Measurements from ENCODE around the gene TRAM1L1. TPM values are rescaled to one million over a fixed set of nuclear protein-coding genes. Genes with fewer than 3 reads are reported as not detected.

Gene TRAM1L1
- total RNA-seq, result 1 to 10 TPM; 2.3 to 4.9 TPM

DNA sequence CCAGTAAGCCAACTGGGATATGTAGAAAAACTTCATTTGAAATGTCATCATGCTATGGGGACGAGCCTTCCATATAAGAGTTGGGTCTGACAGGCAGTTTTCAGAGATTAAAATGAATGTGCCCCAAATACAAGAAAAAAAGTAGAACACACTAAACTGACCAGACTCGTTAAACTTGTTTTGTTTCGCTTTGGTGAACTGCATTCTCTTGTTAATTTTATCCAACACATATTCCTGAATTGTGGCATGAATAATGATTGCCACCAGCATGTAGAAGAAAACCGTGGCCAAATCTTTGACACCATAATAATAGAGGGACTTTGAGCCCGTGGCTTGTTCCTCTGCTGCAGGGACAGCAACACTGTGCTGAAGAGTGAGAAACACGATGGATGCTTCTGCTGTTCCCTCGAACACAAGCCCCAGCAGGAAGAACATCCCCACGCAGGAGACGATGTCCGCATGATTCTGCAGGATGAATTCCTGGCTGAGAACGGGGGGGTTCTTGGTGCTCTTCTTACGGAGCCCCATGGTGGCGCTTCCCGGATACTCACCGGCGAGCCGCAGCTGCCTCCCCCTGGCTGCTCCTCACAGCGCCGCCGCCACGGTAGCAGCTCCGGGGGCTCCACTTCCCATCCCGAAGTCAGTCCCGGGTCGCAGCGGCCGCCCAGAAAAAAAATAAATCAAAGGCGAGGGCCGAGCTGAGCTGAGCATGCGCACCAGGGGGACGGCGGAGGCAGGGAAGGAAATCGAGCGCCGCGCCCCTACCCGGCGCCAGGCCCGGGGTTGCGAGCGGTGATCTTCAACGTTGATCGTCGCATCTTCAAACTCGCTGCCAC lies at the start of gene TRAM1L1:
Gene TRAM1L1, minus strand, starts transcription at position 711 of the 836 bp plus-strand sequence. Its CDS starts 183 bp downstream, at position 528.
- Histone ChIP-seq H3K36me3 (replicated peaks in 1 of 2; ENCODE audit: insufficient read depth in 1 of 2, low read depth in 2 of 2) (no peaks in the 10 kb centered on the region), H3K9me3 (no peaks in the 10 kb centered on the region), H3K27ac (peak within 1 kb of the TSS in 3 of 4 donors; percentile 57 to 70 (median 65)), H3K4me3 (peak within 1 kb of the TSS in 1 of 2 donors; percentile 80), H3K27me3 (no peaks in the 10 kb centered on the region), H3K4me1 (peaks cover 5% of the 10 kb centered on the region)
- peak; percentile 61 to 78 (median 70) for DNase-seq
- 2 to 3% methylated on average over 33 to 45 of the region's 45 CpGs for WGBS, 2 donors
- peak; percentile 95 for ATAC-seq
- intact Hi-C loops (cut with DNase I), result no loop called here
- TF ChIP-seq POLR2A (IDR thresholded peaks at IDR 0.05), result peak in 1 of 3 donors; percentile 33
- TF ChIP-seq, protein P1, sequence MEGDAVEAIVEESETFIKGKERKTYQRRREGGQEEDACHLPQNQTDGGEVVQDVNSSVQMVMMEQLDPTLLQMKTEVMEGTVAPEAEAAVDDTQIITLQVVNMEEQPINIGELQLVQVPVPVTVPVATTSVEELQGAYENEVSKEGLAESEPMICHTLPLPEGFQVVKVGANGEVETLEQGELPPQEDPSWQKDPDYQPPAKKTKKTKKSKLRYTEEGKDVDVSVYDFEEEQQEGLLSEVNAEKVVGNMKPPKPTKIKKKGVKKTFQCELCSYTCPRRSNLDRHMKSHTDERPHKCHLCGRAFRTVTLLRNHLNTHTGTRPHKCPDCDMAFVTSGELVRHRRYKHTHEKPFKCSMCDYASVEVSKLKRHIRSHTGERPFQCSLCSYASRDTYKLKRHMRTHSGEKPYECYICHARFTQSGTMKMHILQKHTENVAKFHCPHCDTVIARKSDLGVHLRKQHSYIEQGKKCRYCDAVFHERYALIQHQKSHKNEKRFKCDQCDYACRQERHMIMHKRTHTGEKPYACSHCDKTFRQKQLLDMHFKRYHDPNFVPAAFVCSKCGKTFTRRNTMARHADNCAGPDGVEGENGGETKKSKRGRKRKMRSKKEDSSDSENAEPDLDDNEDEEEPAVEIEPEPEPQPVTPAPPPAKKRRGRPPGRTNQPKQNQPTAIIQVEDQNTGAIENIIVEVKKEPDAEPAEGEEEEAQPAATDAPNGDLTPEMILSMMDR (IDR thresholded peaks at IDR 0.05), result peak in 2 of 7 experiments; percentile 15 to 19

DNA sequence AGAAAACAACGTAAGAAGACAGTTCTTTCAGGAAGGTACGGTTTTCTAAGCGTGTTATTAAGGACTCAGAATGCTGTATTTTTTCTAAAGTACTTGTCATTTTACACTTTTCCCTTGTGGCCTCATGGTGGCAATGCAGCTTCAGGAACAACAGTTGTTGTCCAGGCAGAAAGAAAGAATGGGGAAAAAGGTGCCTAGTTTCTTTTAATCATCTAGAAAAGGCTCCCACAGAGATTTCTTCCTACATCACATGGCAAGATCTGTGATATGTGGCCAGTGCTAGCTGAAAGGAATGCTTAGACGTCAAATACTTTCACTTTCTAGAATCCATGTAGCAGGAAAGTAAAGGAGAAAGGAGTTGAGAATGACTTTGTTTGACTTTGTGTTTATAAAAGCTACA lies 49.0 kb upstream of the TRAM1L1 start:
- H3K27ac ChIP-seq, result no peak overlapping the region
- TF ChIP-seq, protein P1 (IDR thresholded peaks at IDR 0.05), result peak; percentile 30 to 57 (median 49)
- TF ChIP-seq POLR2A (IDR thresholded peaks at IDR 0.05), result no peak
- 1 to 2% methylated on average over 4 of the region's 4 CpGs for WGBS, 2 donors

DNA sequence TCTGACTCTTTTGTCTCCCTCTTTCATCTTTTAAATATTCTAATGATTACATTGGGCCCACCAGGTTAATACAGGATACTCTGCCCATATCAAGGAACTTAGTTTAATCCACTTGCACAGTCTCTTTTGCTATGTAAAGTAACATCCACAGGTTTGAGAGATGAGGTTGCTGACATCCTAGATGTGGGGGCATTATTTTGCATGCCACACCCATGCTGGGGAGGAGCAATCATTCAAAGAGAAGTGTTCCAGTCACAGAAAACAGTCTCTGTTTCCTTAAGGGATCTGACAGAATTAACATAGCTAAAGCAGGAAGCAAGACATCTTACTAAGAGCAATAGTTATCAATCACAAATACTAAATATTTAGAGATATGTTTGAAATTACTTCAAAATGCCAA lies 11.5 kb upstream of the TRAM1L1 start:
- intact Hi-C loops (cut with DNase I), result no loop called here
- Histone ChIP-seq H3K9me3 (no peaks in the 10 kb centered on the region), H3K27me3 (no peaks in the 10 kb centered on the region), H3K4me1 (no peaks in the 10 kb centered on the region), H3K36me3 (replicated peaks in 1 of 2; ENCODE audit: insufficient read depth in 1 of 2, low read depth in 2 of 2) (no peaks in the 10 kb centered on the region), H3K27ac (no peak overlapping the region), H3K4me3 (no peak overlapping the region)
- ATAC-seq (no peak), DNase-seq (no peak)
- TF ChIP-seq, protein P1 (IDR thresholded peaks at IDR 0.05), result no peak
- no peak for TF ChIP-seq POLR2A (IDR thresholded peaks at IDR 0.05)

More for the DNA sequence above, 49.0 kb upstream of the TRAM1L1 start:
- no peaks in the 10 kb centered on the region for H3K4me1 ChIP-seq
- no peak overlapping the region for H3K4me3 ChIP-seq
- ATAC-seq (peak; percentile 86), DNase-seq (peak in 3 of 4 donors; percentile 20 to 25 (median 21))
- H3K27me3 ChIP-seq, result no peaks in the 10 kb centered on the region
- no peaks in the 10 kb centered on the region for H3K36me3 ChIP-seq (replicated peaks in 1 of 2; ENCODE audit: insufficient read depth in 1 of 2, low read depth in 2 of 2)
- intact Hi-C loops (cut with DNase I), result no loop called here
- no peaks in the 10 kb centered on the region for H3K9me3 ChIP-seq

DNA sequence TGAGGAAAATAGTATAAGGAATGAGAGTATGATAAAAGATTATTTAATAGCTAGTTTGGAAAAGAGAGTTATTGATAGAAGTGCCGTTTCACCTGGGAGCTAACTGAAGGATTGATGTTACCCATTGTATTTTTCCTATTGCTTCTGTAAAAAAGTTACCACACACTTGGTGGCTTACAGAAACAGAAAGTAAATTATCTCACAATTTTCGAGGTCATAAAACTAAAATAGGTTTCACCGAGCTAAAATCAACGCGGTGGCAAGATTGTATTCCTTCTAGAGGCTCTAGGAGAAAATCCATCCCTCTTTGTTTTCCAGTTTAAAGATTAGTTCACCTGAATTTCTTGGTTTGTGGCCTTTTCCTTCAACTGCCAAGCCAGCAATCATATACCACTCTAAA lies 11.1 kb upstream of the TRAM1L1 start:
- intact Hi-C loops (cut with DNase I), result no loop called here
- WGBS, 2 donors, result 57 to 60% methylated on average over 5 of the region's 5 CpGs
- H3K27ac ChIP-seq, result no peak overlapping the region
- H3K4me3 ChIP-seq, result no peak overlapping the region
- no peaks in the 10 kb centered on the region for H3K9me3 ChIP-seq
- TF ChIP-seq POLR2A (IDR thresholded peaks at IDR 0.05), result no peak
- TF ChIP-seq, protein P1 (IDR thresholded peaks at IDR 0.05), result no peak
- DNase-seq (no peak), ATAC-seq (no peak)
- H3K27me3 ChIP-seq, result no peaks in the 10 kb centered on the region
- no peaks in the 10 kb centered on the region for H3K4me1 ChIP-seq
- H3K36me3 ChIP-seq (replicated peaks in 1 of 2; ENCODE audit: insufficient read depth in 1 of 2, low read depth in 2 of 2), result no peaks in the 10 kb centered on the region

Data from body of pancreas (tissue), 4 donors.